DMS53 (cell line): ENCODE measurements around the gene TM2D3.

Experiments used
- DNase-seq: peaks from one replicate; lab custom pipeline; 2025; lab: John Stamatoyannopoulos, UW

The TM2D3 gene

DNA sequence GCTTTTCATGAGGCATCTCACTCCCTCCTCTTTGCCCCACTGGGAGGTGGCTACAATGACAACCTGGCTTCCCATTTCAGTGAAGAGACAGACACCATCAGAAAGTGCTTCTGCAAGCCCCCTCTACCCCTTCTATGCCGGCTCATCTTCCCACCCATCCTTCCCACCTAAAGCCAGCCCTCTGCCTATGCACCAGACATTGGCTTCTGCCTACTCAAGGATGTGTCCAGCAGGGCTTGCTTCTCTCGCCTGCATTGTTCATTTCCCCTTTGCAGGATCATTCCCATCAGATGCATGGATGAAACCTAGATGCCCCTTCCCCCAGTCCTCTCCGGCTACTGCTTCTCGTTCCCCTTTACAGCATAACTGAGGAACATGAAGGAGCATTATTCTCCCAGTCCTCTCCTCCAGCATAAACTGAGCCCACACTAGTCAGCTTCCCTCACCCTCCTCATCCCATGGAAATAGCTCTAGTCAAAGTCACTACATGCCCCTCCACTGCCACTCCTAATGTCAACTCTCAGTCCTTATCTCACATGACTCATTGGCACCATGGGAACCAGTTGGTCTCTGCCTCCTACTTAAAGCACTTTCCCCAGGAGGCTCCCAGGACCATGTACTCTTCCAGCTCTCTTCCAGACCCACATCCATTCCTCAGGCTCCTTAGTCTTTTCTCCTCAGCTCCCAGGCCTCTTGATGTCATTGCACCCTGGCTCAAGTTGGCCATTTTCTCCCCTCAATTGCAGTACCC, 47.9 kb downstream of the TM2D3 start:
- no peak for DNase-seq

GRCh38 chr15:101602801-101603200, 49.4 kb downstream of the TM2D3 start:
- no peak for DNase-seq

DNA sequence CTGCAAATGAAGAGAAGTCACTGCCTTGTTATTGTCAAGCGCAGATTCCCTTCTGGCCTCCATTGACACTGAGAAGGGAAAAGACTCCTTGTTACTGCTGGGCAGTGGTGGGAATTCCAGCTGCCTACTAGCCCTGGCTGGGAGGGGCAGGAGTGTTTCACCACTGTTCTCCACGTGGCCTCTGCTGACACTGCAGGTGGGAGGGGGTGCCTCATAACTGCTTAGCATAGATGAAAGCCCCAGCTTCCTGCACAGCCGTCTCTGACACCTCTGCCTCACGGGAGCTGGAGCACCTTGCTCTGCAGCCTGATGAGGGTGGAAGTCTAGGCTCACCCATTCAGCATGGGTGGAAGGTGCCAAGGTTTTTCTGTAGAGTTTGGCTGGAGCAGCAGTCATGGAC, 52.1 kb downstream of the TM2D3 start:
- DNase-seq = peak; percentile 19

- DNase-seq = no peak
These were observed 53.1 kb downstream of the TM2D3 start for GRCh38 chr15:101599091-101599490.

DNA sequence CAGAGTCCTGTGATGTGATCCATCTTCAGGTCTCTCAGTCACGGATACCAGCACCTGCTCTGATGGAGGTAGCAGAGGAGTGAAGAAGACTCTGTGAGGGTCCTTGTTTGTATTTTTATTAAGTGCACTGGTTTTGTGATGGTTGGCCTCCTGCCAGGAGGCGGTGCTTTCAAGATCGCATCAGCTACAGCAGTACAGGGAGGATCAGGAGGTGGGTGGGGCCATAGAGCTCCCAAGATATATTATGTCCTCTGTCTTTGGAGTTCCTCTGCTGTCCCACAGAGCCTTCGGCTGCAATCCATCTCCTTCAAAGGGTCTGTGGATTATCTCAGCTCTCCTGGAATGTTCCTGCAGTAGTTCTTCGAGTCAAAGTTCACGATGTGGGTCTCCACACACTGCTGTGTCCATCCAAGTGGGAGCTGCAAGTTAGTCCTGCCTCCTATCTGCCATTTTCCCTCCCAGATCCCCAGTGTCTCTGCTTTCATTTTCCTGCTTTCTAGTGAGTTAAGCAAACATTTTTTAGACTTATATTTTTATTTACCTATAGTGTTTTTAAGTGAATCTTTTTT, 54.7 kb downstream of the TM2D3 start:
- no peak for DNase-seq

- no peak for DNase-seq
These were observed 55.5 kb downstream of the TM2D3 start for GRCh38 chr15:101596633-101597032.
